HFFc6 (cell line): ENCODE data around the gene TCP11. TPM values are rescaled to one million over a fixed set of nuclear protein-coding genes. Genes with fewer than 3 reads are reported as not detected.

Experiments
- DNase-seq: peaks from one replicate; pipeline ENCODE4 v3.0.0-alpha.2; 2018
- H3K27ac Mint-ChIP-seq: 2 replicates; pipeline ENCODE4 v1.8.0; 2020; ENCODE audit warnings: mild to moderate bottlenecking, mixed read lengths
- H3K27me3 Mint-ChIP-seq: 2 replicates; pipeline ENCODE4 v1.8.0; 2021; ENCODE audit warnings: mild to moderate bottlenecking, moderate library complexity, mixed read lengths; ENCODE audit not compliant: insufficient read depth
- H3K36me3 Mint-ChIP-seq: 2 replicates; pipeline ENCODE4 v1.8.0; 2021; ENCODE audit warnings: low read depth, mixed read lengths
- H3K4me1 Mint-ChIP-seq: 2 replicates; pipeline ENCODE4 v1.8.0; 2020; ENCODE audit warnings: low read depth, mixed read lengths
- H3K4me3 Mint-ChIP-seq: 2 replicates; pipeline ENCODE4 v1.8.0; 2020; ENCODE audit warnings: mild to moderate bottlenecking, moderate library complexity, mixed read lengths
- H3K9me3 Mint-ChIP-seq: 2 replicates; pipeline ENCODE4 v1.8.0; 2020; ENCODE audit warnings: mild to moderate bottlenecking, mixed read lengths
- CTCF ChIP-seq: fragments of 200-600 bp; sonication (generic); IDR thresholded peaks from 2 replicates; pipeline ENCODE4 v1.5.0; 2021; ENCODE audit warnings: antibody characterized with exemption, mild to moderate bottlenecking
- total RNA-seq, 6 experiments: library from RNA; stranded (reverse); fragmentation: NEBNext Ultra II Directional; extraction: Animal tissue kit (Norgen Biotek cat#: 25700); gene quantifications; 2 replicates in 1 of 6; 3 replicates in 5 of 6; pipeline ENCODE4 v1.2.3, GENCODE V29; 2021

The TCP11 gene
- total RNA-seq, 6 experiments from 2014 or later, result 0.31 to 0.70 (median 0.37) TPM

GRCh38 chr6:35154262-35154661 lies 13.1 kb upstream of the TCP11 start:
- Mint-ChIP-seq H3K4me3 (no peak overlapping the region), H3K9me3 (no peaks in the 10 kb centered on the region), H3K27ac (peak overlapping the region; percentile 19; the same call in 1 of the 2 replicates), H3K36me3 (no peaks in the 10 kb centered on the region; the same call in 1 of the 2 replicates), H3K27me3 (no peaks in the 10 kb centered on the region; the same call in 1 of the 2 replicates), H3K4me1 (peaks cover 63% of the 10 kb centered on the region)
- no peak for TF ChIP-seq CTCF
- no peak for DNase-seq

- no peak for TF ChIP-seq CTCF
- H3K4me1 Mint-ChIP-seq, result peaks cover 79% of the 10 kb centered on the region
- no peak overlapping the region for H3K4me3 Mint-ChIP-seq
- no peaks in the 10 kb centered on the region for H3K9me3 Mint-ChIP-seq
- DNase-seq, result no peak
- H3K27ac Mint-ChIP-seq, result peak overlapping the region; percentile 63; the same call in 1 of the 2 replicates
- no peaks in the 10 kb centered on the region; the same call in 1 of the 2 replicates for H3K36me3 Mint-ChIP-seq
- H3K27me3 Mint-ChIP-seq, result no peaks in the 10 kb centered on the region
These were observed 11.0 kb upstream of the TCP11 start for GRCh38 chr6:35152067-35152707.

- H3K27me3 Mint-ChIP-seq, result no peaks in the 10 kb centered on the region
- no peak for TF ChIP-seq CTCF
- no peak for DNase-seq
- no peaks in the 10 kb centered on the region for H3K9me3 Mint-ChIP-seq
- H3K4me3 Mint-ChIP-seq, result no peak overlapping the region
- no peak overlapping the region for H3K27ac Mint-ChIP-seq
- H3K4me1 Mint-ChIP-seq, result peaks cover 86% of the 10 kb centered on the region
- H3K36me3 Mint-ChIP-seq, result no peaks in the 10 kb centered on the region; the same call in 1 of the 2 replicates
These were observed 10.3 kb upstream of the TCP11 start for GRCh38 chr6:35151466-35151865.

- H3K4me1 Mint-ChIP-seq, result peaks cover 87% of the 10 kb centered on the region
- TF ChIP-seq CTCF, result no peak
These were observed 8.9 kb upstream of the TCP11 start for GRCh38 chr6:35149891-35150566.

GRCh38 chr6:35148167-35148741 lies 7.1 kb upstream of the TCP11 start:
- H3K27ac Mint-ChIP-seq, result peak overlapping the region; percentile 70
- TF ChIP-seq CTCF, result no peak

More at GRCh38 chr6:35149891-35150566, 8.9 kb upstream of the TCP11 start:
- H3K4me3 Mint-ChIP-seq, result no peak overlapping the region
- H3K36me3 Mint-ChIP-seq, result no peaks in the 10 kb centered on the region; the same call in 1 of the 2 replicates
- H3K9me3 Mint-ChIP-seq, result no peaks in the 10 kb centered on the region
- H3K27ac Mint-ChIP-seq, result no peak overlapping the region
- no peak for DNase-seq
- no peaks in the 10 kb centered on the region; the same call in 1 of the 2 replicates for H3K27me3 Mint-ChIP-seq

More at GRCh38 chr6:35148167-35148741, 7.1 kb upstream of the TCP11 start:
- DNase-seq, result peak; percentile 33
- Mint-ChIP-seq H3K4me1 (peaks cover 72% of the 10 kb centered on the region), H3K4me3 (peak overlapping the region; percentile 26; the same call in 1 of the 2 replicates), H3K27me3 (no peaks in the 10 kb centered on the region; the same call in 1 of the 2 replicates), H3K9me3 (no peaks in the 10 kb centered on the region), H3K36me3 (no peaks in the 10 kb centered on the region)
